HG02588 (cell line): ENCODE results near the gene CHMP1A.
"Not testable (repeated sequence)": the region's sequence is repeated elsewhere in the genome, so short reads cannot be mapped to it uniquely, and the experiment has no call there.

Source experiments
- ATAC-seq: cut with Tn5 transposase; IDR thresholded peaks from one replicate; pipeline ENCODE4 v1.9.1; 2021; ENCODE audit warnings: mild to moderate bottlenecking, moderate library complexity; ENCODE audit not compliant: unreplicated experiment

The CHMP1A gene

GRCh38 chr16:89693289-89693731 is 35.8 kb upstream of the CHMP1A start:
- no peak for ATAC-seq

- no peak for ATAC-seq
Observed at GRCh38 chr16:89691986-89692569, 34.6 kb upstream of the CHMP1A start.

- no peak for ATAC-seq
Observed at GRCh38 chr16:89691231-89691985, 33.9 kb upstream of the CHMP1A start.

GRCh38 chr16:89690392-89690901 is 32.9 kb upstream of the CHMP1A start:
- ATAC-seq, result no peak

- ATAC-seq, result not testable (repeated sequence)
Observed at GRCh38 chr16:89689621-89690020, 32.1 kb upstream of the CHMP1A start.

GRCh38 chr16:89689142-89689541 is 31.6 kb upstream of the CHMP1A start:
- no peak for ATAC-seq

- no peak for ATAC-seq
Observed at GRCh38 chr16:89688395-89688794, 30.9 kb upstream of the CHMP1A start.

GRCh38 chr16:89687092-89687940 is 29.8 kb upstream of the CHMP1A start:
- ATAC-seq, result peak; percentile 46

GRCh38 chr16:89686520-89687091 is 29.1 kb upstream of the CHMP1A start, which contains the start of gene CDK10:
Gene CDK10, plus strand, starts transcription at chr16:89686689. Its CDS starts 22 bp downstream, at chr16:89686711.
- ATAC-seq, result peak; percentile 77

- ATAC-seq, result no peak
Observed at GRCh38 chr16:89685916-89686315, 28.4 kb upstream of the CHMP1A start.

GRCh38 chr16:89678258-89678657 is 20.8 kb upstream of the CHMP1A start:
- no peak for ATAC-seq

- ATAC-seq, result no peak
Observed at GRCh38 chr16:89672177-89672941, 14.9 kb upstream of the CHMP1A start.

GRCh38 chr16:89671565-89671964 is 14.1 kb upstream of the CHMP1A start:
- not testable (repeated sequence) for ATAC-seq

GRCh38 chr16:89670496-89671431 is 13.3 kb upstream of the CHMP1A start:
- no peak for ATAC-seq

- ATAC-seq, result no peak
Observed at GRCh38 chr16:89669755-89670154, 12.2 kb upstream of the CHMP1A start.

- no peak for ATAC-seq
Observed at GRCh38 chr16:89668790-89669158, 11.3 kb upstream of the CHMP1A start.

GRCh38 chr16:89667633-89668032 is 10.1 kb upstream of the CHMP1A start:
- no peak for ATAC-seq

- ATAC-seq, result not testable (repeated sequence)
Observed at GRCh38 chr16:89667000-89667399, 9.5 kb upstream of the CHMP1A start.

GRCh38 chr16:89664238-89664637 is 6.7 kb upstream of the CHMP1A start:
- not testable (repeated sequence) for ATAC-seq
